Activated T-helper 2 cell treated with anti-CD3 and anti-CD28 coated beads, Interferon-gamma antibody, Interleukin-2, Interleukin-4, amounts not matched to agents 10 μg/mL and 5 μg/mL and 100 μg/mL, durations not matched to agents 14 hours and 24 hours and 36 hours (primary cell): Measurements from ENCODE around the gene C3orf18. TPM values are rescaled to one million over a fixed set of nuclear protein-coding genes. Genes with fewer than 3 reads are reported as not detected.
"Not testable (repeated sequence)": the region's sequence is repeated elsewhere in the genome, so short reads cannot be mapped to it uniquely, and the experiment has no call there.

Experiments used
- DNase-seq: peaks from one replicate; pipeline ENCODE4 v3.0.0; 2021; ENCODE audit warnings: low spot score
- H3K27ac Mint-ChIP-seq: one replicate; pipeline ENCODE4 v1.8.0; 2021; ENCODE audit warnings: mixed read lengths
- H3K27me3 Mint-ChIP-seq: one replicate; pipeline ENCODE4 v1.8.0; 2021; ENCODE audit warnings: low read depth, mixed read lengths
- H3K36me3 Mint-ChIP-seq: one replicate; pipeline ENCODE4 v1.8.0; 2021; ENCODE audit warnings: low read depth, mixed read lengths
- H3K4me1 Mint-ChIP-seq: one replicate; pipeline ENCODE4 v1.8.0; 2021; ENCODE audit warnings: low read depth, mixed read lengths
- H3K4me3 Mint-ChIP-seq: one replicate; pipeline ENCODE4 v1.8.0; 2021; ENCODE audit warnings: low read depth, mild to moderate bottlenecking, moderate library complexity, mixed read lengths
- H3K9me3 Mint-ChIP-seq: one replicate; pipeline ENCODE4 v1.8.0; 2021; ENCODE audit warnings: mixed read lengths
- intact Hi-C: fragments of 100-400 bp; cut with micrococcal nuclease; formaldehyde crosslinking; loops from one replicate; pipeline ENCODE4 v1.15.1; 2023
- total RNA-seq: library from RNA; stranded (reverse); gene quantifications from 2 replicates; pipeline ENCODE4 v1.2.3, GENCODE V29; 2022

Gene C3orf18
- total RNA-seq, 1 donor from 2014 or later = 37.2 TPM

DNA sequence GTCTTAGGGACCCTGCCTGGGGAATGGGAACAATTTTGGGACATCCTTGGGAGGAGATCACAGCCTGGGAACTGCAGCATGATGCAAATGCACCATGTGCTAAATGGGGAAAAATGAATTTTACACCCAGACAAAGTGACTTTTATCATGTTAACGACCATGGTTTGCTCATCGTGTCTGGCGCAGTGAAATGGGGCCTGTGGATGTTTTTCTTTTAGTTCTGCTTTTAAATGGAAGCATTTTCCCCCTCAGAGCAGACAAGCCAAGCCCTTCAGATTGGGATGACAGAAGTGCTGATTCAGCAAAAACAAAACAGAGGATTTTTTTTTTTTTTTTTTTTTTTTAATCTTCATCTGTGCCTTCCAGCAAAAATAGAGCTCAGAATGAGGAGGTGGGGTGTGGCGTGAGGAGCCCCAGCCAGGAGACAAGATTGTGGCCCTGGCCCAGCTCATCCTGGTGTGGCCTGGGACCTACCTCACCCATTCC, 49.8 kb downstream of the C3orf18 start:
- DNase-seq = no peak
- Mint-ChIP-seq H3K27me3 (peaks cover 18% of the 10 kb centered on the region), H3K4me1 (peaks cover 3% of the 10 kb centered on the region), H3K36me3 (no peaks in the 10 kb centered on the region), H3K9me3 (no peaks in the 10 kb centered on the region), H3K27ac (no peak overlapping the region), H3K4me3 (no peak overlapping the region)
- intact Hi-C loops = loop anchor here (5.0 kb wide), 1 partner anchor 35 kb away; no protein-coding TSS in a partner anchor

DNA sequence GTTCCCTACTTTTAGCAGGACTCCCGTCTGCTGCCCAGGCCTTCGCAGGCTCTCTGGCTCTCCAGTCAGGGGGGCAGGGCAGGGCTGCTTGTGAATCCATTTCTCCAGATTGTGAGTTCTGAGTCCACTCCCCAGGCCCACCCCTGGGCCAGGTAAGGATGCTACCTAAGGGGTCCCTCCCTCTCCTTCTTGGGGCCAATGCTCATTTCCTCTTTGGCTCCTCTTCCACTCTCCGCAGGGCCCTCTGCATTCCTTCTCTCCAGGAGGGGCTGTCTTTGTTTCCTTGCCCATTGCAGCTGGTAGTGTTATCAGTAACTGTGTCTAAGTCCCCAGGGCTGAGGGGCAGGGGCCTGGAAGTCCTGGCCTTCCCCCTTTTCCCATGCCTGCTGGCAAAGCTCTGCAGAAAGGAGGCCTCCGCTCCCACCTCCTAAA, 51.1 kb downstream of the C3orf18 start:
- peaks cover 18% of the 10 kb centered on the region for H3K27me3 Mint-ChIP-seq
- H3K36me3 Mint-ChIP-seq = no peaks in the 10 kb centered on the region
- H3K4me3 Mint-ChIP-seq = no peak overlapping the region
- H3K27ac Mint-ChIP-seq = no peak overlapping the region
- peaks cover 3% of the 10 kb centered on the region for H3K4me1 Mint-ChIP-seq
- DNase-seq = no peak
- H3K9me3 Mint-ChIP-seq = no peaks in the 10 kb centered on the region
- intact Hi-C loops = loop anchor here (5.0 kb wide), 1 partner anchor 36 kb away; no protein-coding TSS in a partner anchor

DNA sequence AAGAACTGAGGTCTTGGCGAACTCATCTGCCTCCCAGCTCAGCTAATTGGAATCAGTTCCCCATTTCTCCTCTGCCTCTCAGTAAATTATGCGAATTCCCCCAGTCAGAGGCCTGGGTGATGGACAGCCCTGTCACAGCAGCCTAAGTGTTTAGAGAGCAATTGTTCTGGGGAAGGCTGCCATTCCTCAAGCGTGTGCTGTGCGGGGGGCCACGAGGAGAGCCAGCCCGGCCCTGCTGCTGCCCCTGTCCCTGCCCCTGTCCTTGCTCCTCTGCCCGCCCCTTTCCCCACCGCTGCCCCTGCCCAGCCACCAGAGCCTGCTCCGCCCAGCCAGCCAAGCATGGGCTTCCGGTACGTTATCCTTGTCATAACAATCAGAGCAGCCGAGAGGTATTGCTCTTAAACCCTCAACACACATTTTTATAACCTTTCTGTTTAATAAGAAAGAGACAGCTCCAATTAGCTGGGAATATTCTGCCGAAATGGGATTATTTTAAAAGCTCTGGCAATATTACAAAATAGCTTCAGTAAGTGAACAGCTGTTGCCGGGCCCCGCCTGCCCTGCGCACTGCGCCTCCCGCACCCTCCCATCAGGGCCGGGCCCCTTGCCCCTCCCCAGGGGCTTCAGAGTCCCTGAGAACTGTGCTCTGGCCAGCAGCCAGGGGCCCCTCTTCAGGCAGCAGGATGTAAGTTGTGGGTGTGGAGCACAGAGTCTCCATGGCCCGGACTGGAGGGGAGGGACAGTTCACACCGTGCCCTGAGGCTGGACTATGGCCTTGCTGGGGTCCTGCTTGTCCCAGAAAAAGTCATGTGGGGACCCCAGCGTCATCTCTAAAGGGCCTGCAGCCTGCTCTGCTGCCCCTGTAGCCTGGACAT, 51.7 kb downstream of the C3orf18 start:
- H3K27me3 Mint-ChIP-seq = peaks cover 18% of the 10 kb centered on the region
- no peak overlapping the region for H3K27ac Mint-ChIP-seq
- H3K4me1 Mint-ChIP-seq = peaks cover 3% of the 10 kb centered on the region
- no peaks in the 10 kb centered on the region for H3K36me3 Mint-ChIP-seq
- intact Hi-C loops = loop anchor here (5.0 kb wide), 1 partner anchor 36 kb away; no protein-coding TSS in a partner anchor
- DNase-seq = no peak
- no peak overlapping the region for H3K4me3 Mint-ChIP-seq
- H3K9me3 Mint-ChIP-seq = no peaks in the 10 kb centered on the region

DNA sequence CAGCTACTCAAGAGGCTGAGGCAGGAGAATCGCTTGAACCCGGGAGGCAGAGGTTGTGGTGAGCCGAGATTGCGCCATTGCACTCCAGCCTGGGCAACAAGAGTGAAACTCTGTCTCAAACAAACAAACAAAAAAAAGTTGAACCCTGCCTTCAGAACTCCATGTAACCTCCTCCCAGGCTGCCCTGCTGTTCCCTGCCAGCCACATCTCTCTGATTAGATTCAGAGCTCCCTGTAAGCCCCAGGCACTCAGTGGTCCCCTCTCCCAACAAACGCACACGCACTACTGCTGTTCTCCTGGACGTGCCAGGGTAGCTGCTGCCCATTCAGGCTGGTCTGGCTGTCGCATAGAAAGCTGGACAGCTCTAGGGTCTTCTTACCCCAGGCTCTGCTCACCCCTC, 54.6 kb downstream of the C3orf18 start:
- H3K4me3 Mint-ChIP-seq, H3K9me3 Mint-ChIP-seq, H3K27ac Mint-ChIP-seq, H3K4me1 Mint-ChIP-seq, DNase-seq, intact Hi-C loops, H3K36me3 Mint-ChIP-seq: not testable (repeated sequence)
- peaks cover 17% of the 10 kb centered on the region for H3K27me3 Mint-ChIP-seq

DNA sequence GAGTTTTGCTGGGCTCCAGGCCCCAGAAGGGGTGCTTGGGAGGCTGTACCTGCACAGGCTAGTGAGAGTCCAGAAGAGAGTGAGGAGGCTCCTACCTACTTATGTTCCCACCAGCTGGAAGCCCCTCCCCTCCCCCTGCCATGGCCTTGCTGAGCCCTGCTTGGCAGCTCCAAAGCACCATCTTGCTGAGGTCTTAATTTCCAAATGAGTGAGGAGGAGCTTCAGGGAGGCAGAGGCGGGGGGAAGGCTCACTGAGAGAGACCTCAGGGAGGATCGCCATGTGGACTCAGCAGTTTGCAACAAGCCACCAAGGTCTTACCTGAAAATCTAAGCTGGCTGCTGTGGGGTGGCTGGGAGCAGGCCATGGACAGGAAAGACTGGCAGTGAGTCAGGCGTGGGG, 55.4 kb downstream of the C3orf18 start:
- no peaks in the 10 kb centered on the region for H3K4me1 Mint-ChIP-seq
- H3K27me3 Mint-ChIP-seq = peaks cover 17% of the 10 kb centered on the region
- DNase-seq = no peak
- H3K27ac Mint-ChIP-seq = no peak overlapping the region
- no peak overlapping the region for H3K4me3 Mint-ChIP-seq
- no peaks in the 10 kb centered on the region for H3K9me3 Mint-ChIP-seq
- H3K36me3 Mint-ChIP-seq = no peaks in the 10 kb centered on the region
- intact Hi-C loops = no loop called here

DNA sequence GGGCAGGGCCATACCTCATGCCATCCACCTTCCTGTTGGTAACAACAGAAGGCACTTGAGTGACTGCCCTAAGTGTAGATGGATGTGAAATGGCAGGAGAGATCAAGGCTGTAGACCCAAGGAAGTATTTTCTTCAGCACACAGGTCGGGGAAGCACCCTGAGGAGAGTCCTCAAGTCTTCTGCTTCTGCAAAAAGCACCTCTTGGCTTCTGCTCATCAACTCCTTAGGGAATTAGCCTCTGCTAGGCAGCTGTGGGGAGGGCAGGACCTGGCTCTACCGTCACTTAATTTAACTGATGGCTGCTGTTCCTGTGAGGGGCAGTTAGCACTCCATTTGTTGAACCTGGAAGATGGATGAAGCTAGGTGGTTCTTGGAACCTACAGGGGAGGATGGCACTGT, 57.2 kb downstream of the C3orf18 start:
- Mint-ChIP-seq H3K27ac (no peak overlapping the region), H3K27me3 (peaks cover 13% of the 10 kb centered on the region), H3K4me1 (no peaks in the 10 kb centered on the region), H3K36me3 (no peaks in the 10 kb centered on the region), H3K9me3 (no peaks in the 10 kb centered on the region), H3K4me3 (no peak overlapping the region)
- DNase-seq = no peak
- intact Hi-C loops = no loop called here

DNA sequence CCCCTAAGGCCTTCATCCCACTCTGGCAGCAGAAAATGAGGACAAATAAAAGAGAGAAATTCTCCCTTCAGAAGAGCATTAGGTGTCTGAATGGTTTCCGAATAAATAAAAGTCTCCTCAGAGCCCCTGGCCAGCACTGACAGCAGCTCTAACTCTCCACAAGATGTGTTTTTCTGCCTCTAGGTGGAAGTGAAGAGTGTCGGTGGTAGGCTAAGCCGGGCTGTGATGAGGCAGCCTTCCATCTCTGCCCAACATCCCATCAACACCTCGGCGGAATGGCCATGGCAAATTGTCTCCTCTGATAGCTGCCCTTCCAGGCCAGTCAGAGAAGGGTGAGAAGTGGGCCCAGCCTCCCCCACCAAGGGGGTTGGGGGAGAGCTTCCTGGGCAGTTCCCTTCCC, 57.8 kb downstream of the C3orf18 start:
- Mint-ChIP-seq H3K9me3 (no peaks in the 10 kb centered on the region), H3K36me3 (no peaks in the 10 kb centered on the region), H3K4me1 (no peaks in the 10 kb centered on the region), H3K27ac (no peak overlapping the region), H3K4me3 (no peak overlapping the region), H3K27me3 (peaks cover 11% of the 10 kb centered on the region)
- intact Hi-C loops = no loop called here
- DNase-seq = no peak

DNA sequence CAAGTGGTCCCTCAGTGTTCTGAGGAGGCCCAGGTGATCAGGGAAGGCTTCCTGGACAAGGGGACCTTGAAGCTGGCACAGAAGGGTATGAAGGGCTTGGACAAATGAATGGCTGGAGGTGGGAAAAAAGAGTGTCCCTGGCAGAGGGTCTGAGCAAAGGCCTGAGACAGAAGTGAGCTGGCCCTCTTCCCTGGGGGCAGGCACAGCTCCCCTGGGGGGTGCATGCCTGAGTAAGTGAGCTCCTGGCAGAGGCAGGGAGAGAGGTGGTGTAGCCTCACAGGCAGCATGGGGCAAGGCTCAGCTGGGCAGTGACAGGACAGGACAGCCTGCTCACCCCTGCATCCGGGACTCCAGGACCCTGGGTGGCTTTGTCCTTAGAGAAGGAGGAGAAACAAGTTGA, 58.7 kb downstream of the C3orf18 start:
- no peaks in the 10 kb centered on the region for H3K36me3 Mint-ChIP-seq
- no peak overlapping the region for H3K27ac Mint-ChIP-seq
- intact Hi-C loops = no loop called here
- H3K27me3 Mint-ChIP-seq = peaks cover 15% of the 10 kb centered on the region
- no peaks in the 10 kb centered on the region for H3K9me3 Mint-ChIP-seq
- no peaks in the 10 kb centered on the region for H3K4me1 Mint-ChIP-seq
- DNase-seq = no peak
- no peak overlapping the region for H3K4me3 Mint-ChIP-seq

Other genes starting within 250 kb of the C3orf18 start
- gene HYAL2, start 245.0 kb downstream of the C3orf18 start, total RNA-seq = 14.9 and 15.2 TPM in 2 replicates
- gene TUSC2, start 239.5 kb downstream of the C3orf18 start, total RNA-seq = 23.7 and 23.9 TPM in 2 replicates
- 71.2 and 74.2 TPM in 2 replicates for gene RASSF1, start 226.9 kb downstream of the C3orf18 start, total RNA-seq
- gene ZMYND10, start 222.0 kb downstream of the C3orf18 start, total RNA-seq = 0.94 and 1.8 TPM in 2 replicates
- gene NPRL2, start 217.0 kb downstream of the C3orf18 start, total RNA-seq = 34.5 and 42.7 TPM in 2 replicates
- 22.9 and 24.6 TPM in 2 replicates for gene CYB561D2, start 216.9 kb downstream of the C3orf18 start, total RNA-seq
- 17.8 and 19.2 TPM in 2 replicates for gene TMEM115, start 208.2 kb downstream of the C3orf18 start, total RNA-seq
- 0.46 and 0.59 TPM in 2 replicates for gene CACNA2D2, start 64.1 kb downstream of the C3orf18 start, total RNA-seq
- gene HEMK1, start 1.8 kb upstream of the C3orf18 start, total RNA-seq = 61.7 and 68.7 TPM in 2 replicates
- gene CISH, start 44.0 kb upstream of the C3orf18 start, total RNA-seq = 351 and 355 TPM in 2 replicates
- gene MAPKAPK3, start 49.4 kb upstream of the C3orf18 start, total RNA-seq = 178 and 190 TPM in 2 replicates
- 1.1 and 1.4 TPM in 2 replicates for gene DOCK3, start 107.2 kb upstream of the C3orf18 start, total RNA-seq